Hypothalamus (tissue), 51 donors: Measurements from ENCODE around the gene PCSK2.

ENCODE experiments used
- DNase-seq, 51 donors: peaks; one replicate each; lab custom pipeline; 2025; lab: John Stamatoyannopoulos, UW

Gene PCSK2

DNA sequence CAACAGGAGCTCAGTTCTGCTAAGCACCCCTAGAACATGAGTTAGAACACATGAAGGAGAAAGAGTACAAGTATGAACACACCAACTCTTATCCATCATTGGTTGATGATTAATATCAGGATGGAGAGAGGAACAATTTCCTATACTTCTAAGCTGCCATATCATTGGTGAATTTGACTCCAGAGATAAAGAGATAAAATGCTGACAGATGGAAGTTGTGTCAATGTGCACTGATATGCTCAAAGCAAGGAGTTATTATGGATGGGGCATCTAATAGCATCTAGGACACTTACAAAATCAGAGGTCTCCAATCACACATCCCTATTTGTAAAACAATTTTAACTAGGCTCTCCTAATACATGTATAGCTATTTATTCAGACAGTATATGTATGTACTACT, 159.0 kb downstream of the PCSK2 start:
- no peak for DNase-seq

DNA sequence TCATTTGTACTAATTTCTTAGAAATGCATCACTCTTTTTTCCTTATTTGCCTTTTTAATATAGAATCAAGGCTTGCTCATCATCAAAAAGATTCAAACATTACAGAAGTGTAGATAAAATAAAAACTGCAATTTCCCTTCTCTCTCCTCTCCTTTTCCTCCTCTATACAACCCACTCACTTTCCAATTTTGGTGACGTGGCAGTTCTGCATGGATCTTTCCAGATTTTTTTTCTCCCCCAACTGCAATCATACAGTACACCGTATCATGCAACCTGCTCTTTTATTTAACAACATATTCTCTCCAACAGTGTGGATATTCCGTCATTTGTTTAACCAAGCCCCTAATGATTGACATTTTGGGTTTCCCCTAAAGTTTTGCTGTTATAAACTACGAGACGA, 163.8 kb downstream of the PCSK2 start:
- no peak for DNase-seq

DNA sequence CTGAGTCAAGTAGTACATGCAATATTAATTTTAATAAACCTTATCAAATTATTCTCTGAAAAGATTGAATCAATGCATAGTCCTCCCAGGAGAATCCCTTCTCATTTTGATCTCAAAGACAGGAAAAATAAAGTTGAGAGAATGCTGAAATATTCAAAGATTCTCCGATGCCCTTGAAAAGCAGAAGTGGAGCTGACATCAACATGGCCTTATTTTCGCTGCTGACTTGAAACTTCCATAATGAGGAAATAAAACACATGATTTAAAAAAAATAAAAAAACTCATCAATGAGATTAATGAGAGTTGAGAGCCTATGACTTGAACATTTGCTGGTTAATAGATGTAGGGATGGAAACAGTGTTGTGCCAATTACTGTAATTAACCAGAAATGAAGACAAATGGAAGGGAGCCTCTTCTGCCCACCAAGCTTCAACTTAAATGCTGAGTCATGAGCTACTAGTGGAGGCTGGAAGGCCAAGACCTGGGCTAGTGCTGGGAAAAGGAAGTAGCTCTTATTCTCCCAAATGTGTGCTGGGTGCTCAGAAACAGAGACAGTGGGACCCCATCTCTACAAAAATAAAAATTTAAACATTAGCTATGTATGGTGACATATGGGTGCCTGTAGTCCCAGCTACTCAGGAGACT, 164.4 kb downstream of the PCSK2 start:
- DNase-seq: no peak

GRCh38 chr20:17394411-17394810, 167.6 kb downstream of the PCSK2 start:
- DNase-seq: no peak

DNA sequence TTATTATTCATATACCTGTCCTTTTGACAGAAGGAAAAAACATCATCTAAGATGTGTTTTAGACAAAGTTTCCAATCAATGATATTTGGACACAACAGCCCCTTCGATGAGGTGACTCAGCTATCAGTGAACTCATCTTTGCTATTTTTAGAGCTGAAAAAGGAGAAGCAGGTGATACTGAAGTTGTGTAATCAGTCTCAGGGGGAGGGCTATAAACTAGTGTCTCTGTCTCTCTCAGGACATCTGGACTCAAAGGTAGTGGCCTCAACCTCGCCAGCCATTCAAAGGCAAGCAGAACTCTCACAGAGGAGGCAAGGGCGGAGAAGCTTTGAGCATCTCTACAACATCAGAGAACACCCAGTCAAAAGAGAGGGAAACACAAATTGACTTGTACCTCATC, 168.9 kb downstream of the PCSK2 start:
- DNase-seq: no peak

DNA sequence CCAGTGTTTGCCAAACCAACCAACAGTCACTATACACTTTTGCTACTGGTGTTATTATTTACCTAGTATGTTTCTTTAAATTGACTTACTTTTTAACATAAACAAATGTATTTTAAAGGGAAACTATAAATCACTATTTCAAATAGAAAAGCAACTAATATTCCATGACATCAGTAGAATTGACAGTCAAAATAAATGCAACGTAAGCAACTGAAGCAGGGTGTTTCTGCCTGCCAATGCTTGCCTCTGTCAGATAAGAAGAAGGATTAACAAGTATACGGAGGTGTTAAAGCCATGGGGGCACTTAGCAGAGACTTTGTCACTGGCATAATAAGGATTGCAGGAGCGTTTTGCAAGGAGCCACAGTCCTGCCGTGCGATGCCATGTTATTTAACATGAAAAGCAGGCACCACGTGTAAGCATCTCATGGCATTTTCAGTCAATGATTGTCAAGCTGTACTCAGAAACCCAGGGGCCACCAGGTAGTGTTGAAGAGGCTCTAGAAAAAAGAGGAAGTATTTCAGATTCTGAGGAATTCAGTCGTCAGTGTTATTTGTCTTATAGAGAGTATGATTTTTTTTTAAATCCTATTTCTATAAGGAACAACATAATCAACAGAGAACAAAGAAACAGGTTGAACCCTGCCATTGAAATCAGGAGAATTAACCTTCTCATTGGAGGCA, 172.6 kb downstream of the PCSK2 start:
- DNase-seq: no peak

DNA sequence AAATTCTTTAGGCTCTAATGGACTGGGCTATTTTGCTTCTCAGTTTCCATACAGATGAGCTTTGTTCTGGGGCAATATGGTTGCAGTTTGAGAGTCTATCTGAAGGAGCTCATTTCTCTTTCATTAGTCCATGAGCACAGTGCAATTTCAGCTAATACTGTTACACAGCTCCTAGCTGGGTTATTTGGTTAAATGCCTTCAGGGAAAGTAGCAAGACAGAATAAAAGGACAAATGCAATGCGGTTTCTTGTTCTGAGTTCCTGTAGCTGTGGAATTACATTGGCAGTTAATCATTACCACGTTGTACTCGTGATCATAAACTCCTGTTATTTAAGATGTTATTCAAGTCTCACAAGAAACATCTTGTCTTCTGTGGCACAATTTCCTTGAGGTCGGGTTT, 176.6 kb downstream of the PCSK2 start:
- no peak for DNase-seq

- no peak for DNase-seq
These were observed 179.3 kb downstream of the PCSK2 start for GRCh38 chr20:17406051-17406590.

DNA sequence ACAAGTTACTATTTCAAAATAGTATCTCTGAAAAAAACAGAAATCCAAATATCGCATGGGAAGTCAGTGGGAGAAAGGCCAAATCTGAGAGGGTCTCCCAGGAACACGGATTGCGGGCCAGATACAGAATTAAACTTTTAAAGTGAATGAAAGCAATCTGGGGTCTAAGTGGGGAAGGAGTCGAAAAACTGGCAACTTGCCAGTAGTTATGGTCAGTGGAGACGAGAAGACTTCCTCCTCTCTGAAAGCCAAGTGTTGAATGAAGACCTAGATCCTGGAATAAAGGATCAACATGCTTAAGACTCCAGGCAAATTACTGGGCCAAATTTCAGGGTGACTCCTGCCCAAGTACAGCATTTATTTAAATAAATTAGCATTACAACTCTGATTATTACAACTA, 180.7 kb downstream of the PCSK2 start:
- DNase-seq: no peak

GRCh38 chr20:17417225-17417624, 190.4 kb downstream of the PCSK2 start:
- no peak for DNase-seq

DNA sequence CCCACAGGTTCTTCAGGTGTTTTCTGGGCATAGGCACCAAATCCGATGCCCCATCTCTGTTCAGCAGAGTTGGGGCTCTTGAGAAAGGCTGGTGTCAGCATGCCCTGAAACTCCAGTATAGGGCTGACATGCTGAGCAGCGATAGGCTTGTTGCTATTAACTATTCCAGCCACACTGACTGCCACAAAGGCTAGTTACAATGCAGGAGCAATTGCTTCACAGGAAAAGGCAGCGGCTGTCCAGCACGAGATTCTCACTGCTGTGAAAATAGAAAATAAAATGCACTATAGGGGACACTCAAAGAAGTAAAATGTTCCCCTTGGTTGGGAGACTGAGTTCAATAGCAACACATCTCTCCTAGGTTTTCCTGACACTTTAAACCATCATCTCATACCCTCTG, 191.9 kb downstream of the PCSK2 start:
- no peak for DNase-seq

- DNase-seq: no peak
These were observed 192.7 kb downstream of the PCSK2 start for GRCh38 chr20:17419479-17420041.

GRCh38 chr20:17421493-17421892, 194.7 kb downstream of the PCSK2 start:
- DNase-seq: no peak

- no peak for DNase-seq
These were observed 196.9 kb downstream of the PCSK2 start for GRCh38 chr20:17423782-17424181.

DNA sequence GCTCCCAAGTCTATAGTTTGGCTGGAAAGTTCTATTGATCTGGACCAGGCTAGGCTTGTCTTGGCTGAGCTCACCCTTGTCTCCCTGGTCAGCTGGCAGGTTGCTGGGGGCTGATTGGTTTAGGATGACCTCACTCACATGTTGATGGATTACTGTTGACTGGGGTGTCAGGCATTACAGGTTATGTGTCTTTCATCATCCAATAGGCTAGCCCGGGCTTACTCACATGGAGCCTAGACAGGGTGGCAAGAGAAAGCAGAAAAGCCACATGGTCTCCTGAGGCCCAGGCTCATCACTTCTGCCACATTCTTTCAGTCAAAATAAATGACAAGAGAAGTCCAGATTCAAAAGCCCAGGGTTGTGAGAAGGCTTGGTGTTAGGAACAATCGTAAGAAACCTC, 200.8 kb downstream of the PCSK2 start:
- no peak for DNase-seq

DNA sequence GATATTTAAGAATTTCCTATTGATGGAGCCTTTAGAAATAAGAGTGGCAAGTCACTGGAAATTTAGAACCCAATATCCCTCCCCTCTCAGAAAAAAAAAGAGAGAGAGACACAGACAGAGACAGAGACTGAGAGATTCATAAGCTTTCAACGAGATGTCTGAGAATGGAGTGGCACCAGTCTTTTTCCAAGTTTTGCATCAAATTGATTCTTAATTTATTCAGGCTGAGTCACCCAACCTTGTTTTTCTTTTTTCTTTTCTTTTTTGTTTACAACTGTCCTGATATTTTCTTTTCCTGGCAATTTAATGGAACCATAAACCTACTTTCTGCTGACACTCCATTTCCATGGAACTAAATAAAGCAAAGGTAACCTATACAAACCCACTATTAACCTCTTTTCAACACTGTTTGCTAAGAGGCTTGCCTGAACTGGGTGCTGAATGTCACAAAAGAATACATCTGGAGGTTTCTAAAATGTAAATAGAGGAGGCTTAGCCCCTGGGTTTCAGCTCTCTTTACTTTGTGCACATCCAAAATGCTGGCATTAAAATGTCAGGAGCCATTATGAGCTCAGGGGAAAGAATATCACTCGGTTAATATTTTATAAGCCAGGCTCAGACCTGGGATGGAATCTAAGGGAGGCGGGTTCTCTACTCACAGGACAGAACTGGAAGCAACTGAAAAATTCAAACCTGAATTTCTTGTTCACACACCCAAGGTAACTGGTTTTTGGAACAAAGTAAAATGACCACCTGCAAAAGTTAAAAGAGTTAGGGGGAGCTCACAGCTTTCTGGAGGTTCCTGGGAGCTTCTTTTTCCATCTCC, 203.5 kb downstream of the PCSK2 start:
- DNase-seq: no peak

DNA sequence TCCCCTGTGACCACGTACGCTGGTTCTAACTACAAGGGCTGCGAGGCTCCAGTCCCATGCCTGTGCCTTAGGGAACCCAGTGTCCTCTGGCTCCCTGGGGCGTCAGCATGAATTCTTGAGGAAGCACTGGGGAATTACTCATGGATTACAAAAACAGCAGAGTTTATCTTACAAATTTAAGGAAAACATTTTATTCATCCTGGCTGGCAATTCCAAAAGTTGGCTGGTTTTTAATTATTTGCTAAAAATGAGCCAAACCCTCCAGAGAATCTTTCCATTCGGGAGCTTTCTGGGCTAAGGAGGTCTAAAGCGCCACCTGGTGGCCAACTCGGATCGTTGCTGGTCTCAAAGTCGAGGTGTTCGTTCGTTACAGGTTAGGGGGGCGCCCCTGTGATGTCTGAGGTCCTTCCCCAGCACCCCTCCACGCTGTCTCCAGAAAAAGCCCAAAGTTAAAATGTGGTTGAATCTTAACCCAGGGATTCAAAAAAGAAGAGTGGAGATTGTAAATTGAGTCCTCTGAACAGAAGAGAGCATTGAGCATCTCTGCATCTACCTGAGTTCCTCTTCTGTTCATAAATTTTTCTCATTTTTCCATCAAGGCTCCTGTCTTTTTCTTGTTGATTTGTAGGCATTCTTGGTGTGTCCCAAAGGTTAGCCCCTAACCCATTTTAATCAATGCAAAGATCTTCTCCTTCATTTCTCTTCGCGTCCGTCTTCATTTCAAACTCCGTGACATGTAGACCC, 205.0 kb downstream of the PCSK2 start:
- DNase-seq: peak in 37 of 51 donors; percentile 2 to 66 (median 25)

GRCh38 chr20:17436664-17437063, 209.8 kb downstream of the PCSK2 start:
- DNase-seq: no peak

DNA sequence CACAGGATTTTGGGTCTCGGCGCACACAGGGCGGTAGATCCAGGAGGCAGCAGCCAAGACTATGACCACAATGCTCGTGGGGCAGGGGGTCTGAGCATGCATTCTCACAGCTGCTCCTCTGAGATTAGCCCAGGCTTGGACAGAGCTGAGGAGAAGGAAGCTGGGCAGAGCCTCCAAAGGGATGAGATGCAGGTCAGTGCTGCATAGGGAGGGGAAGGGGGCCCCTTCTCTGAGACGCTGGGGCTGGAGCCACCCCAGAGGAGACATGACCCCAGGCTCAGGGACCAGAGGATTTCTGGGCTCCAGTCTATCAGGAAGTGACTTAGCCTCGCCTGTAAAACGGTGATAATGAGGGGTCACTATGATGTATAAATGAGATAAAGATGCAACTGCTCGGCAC, 210.4 kb downstream of the PCSK2 start:
- DNase-seq: no peak

DNA sequence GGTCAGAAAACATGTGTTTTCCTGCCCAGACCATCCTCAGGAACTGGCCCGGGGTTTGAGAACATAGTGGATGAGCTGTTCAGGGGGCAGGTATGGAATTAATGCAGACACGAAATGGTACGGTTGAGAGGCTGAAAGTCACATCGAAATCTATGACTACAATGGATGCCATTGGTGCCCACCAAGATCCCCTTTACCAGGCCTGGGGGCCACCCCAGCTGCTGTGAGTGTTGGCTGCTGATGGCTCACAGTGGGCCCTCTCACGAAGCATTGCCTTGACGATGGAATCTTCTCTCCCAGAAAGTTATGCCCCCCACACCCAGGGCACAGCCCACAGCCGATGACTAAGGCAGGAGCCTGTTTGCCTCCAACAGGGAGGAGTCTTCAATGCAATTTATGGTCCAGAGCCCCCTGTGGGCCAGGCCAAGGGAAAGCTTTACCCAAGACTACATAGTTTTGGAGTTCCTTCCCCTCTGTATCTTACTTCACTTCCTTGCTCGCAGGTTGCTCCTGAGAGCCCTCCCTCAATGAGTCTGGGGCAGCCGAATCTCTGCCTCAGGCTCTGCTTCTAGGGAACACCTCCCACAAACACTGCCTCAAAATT, 211.7 kb downstream of the PCSK2 start:
- no peak for DNase-seq
